Activated CD8-positive, alpha-beta memory T cell treated with anti-CD3 and anti-CD28 coated beads for 24 hours (primary cell): ENCODE measurements around the gene NUP93.
A peak's percentile ranks its signal among the peaks of the same experiment; 100 is the strongest.

Experiments
- DNase-seq: peaks from one replicate; pipeline ENCODE4 v3.0.0-alpha.2; 2020

Gene NUP93

DNA sequence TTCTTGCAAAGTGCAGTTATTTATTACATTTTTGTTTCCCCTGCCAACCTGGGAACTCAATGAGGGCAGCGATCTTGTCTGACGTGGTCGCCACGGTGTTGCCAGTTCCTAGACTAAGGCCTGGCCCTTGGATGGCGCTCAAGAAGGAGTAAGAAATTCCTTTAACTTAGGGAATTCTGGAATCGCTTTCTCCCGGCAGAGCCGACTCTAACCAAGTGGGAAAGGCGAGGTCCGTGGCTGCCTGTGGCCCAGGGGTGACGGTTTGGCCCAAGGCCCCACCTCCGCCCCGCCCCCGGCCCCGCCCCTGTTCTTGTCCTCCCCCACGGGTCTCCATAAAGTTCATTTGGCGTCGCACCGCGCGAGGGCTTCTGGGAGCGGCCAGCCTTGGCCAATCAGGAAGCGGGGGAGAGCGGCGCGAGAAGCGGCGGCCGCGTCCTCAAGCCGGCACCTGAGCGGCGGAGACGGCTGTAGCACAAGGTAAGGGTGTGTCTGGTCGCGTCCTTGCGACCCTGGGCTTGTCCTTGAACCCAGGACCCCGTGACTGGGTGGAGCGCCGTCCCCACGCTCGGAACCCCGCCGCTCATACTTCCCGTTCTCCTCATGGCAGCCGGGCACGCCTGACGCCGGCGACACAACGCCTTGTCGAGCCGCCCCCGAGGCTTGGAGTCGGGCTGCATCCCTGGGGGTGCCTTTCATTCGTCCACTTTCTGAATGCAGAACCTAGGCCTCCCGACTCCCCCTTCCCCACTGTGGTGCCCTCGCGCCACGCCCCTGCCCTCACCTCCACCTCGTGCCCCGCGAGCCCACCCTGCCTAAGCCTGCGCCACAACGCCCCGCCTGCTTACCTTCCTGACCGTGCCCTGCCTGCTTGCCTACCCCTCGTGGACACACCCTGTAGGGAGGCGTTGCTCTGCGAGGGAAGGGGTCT is at the start of gene NUP93:
TSS of gene NUP93 (plus strand) at position 395 of the 928 bp plus-strand sequence. CDS start 18,119 bp downstream, outside the sequence.
- peak; percentile 92 for DNase-seq

DNA sequence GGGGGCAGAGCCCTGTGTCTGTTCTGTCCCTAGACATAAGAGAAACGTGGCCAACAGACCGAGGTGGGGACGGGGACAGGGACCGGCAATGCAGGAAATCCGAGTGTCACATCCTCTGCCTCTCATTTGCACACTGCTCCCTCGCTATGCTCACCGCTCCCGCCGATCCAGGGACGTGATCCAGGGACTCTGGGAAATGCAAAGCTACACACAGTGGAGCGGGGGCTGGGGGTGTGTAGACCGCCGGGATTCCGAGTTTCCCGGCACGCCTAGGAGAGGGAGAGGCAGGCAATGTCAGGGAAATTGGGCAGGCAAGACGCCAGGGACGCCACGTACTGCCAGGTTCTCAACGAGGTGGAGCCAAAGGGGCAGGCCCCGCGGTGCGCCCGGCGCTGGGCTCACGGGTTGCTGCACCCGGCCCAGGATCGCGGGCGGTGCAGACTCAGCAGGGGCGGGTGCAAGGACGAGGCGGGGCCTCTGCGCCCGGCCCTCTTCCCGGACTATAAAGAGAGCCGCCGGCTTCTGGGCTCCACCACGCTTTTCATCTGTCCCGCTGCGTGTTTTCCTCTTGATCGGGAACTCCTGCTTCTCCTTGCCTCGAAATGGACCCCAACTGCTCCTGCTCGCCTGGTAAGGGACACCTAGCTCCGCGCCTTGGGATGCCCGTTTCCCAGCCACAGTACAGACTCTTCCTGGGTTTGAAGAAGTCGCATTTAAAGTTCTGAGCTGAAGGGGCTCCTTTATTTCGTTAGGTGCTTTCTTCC is 47.8 kb upstream of the NUP93 start, which contains the start of gene MT1X:
TSS of gene MT1X (plus strand) at position 532 of the 764 bp plus-strand sequence. CDS start at position 603, 71 bp downstream.
- peak; percentile 95 for DNase-seq

DNA sequence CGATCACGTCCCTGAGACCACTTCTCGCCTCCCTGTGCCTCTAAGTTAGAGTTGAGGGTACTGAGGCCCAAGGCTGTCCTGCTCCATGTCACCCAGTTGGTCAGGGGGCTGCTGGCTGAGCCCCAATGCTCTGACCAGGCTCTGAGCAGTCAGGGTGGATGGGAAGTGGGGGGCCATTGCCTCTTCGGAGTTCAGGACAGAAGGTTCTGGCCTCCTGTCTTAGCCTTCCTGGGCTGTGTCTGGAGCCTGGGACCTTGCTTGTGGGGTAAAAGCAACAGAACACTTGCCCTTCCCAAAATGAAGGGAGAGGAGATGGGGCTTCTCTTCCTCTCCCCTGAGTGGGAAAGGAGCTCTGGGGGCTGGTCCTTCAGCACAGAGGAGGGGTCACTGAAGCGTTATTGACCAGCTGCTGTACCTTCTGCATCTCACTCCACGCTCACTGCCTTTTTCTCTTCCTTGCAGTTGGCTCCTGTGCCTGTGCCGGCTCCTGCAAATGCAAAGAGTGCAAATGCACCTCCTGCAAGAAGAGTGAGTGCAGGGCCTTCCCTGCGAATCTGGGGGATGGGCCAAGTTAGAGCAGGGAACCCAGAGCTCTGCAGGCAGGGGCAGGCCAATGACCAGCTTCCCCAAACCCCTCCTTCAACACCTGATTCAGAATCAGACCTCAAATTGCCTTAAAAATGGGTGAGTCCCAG is 47.1 kb upstream of the NUP93 start:
- peak; percentile 65 for DNase-seq

DNA sequence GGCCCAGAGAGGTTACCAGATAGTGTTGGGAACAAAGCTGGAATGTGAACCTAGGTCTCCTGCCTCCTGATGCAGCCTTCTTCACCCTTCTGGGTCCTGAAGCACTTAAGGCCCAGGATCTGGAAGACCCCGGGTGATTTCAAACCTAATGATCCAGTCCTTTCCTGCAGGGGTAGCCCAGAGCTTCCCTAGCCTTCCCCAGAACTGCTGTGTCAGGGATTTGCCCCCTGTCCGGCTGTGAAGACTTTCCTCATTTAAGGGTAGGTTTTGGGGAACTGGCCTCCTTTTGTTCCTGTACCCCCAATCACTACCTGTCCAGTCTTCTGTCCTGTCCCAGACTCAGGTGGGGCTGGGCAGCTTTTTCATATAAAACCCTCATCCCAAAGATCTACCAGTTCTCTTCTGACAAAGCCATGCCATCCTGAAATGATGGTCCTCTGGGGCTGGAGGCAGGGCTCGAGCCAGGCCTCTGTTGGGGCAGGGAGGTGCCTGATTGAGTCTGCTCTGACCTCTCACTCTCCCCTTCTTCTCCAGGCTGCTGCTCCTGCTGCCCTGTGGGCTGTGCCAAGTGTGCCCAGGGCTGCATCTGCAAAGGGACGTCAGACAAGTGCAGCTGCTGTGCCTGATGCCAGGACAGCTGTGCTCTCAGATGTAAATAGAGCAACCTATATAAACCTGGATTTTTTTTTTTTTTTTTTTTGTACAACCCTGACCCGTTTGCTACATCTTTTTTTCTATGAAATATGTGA is 46.3 kb upstream of the NUP93 start:
- DNase-seq: no peak

DNA sequence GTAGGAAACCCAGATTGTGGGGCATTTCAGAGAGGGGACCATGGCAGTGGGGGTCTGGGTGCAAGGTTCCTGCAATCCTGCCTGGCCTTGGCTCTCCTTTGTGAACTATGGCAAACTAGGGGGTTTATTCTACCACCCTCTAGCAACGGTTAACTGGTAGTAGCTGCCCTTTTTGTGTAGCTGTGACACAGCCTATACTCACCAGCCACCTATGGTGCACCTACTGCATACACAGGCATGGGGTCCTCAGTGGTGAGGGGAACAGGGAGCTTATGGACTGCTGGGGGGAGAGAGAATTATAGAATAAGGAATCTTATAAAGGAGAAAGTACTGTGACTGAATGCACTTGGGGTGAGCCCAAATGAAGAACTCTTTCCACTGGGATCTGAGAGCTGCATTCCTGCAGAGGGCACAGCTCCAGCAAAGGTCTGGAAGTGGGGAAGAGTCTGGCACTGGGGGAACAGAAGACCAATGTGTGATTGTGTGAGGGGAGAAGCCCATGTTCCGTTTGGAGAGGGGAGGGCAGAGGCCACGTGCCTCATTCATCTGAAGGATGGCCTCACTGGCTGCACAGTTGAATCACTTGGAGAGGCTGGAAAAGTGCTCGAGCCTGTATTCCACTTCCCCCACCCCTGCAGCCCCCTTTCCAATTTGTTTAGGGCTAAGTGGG is 45.5 kb upstream of the NUP93 start:
- DNase-seq: no peak

DNA sequence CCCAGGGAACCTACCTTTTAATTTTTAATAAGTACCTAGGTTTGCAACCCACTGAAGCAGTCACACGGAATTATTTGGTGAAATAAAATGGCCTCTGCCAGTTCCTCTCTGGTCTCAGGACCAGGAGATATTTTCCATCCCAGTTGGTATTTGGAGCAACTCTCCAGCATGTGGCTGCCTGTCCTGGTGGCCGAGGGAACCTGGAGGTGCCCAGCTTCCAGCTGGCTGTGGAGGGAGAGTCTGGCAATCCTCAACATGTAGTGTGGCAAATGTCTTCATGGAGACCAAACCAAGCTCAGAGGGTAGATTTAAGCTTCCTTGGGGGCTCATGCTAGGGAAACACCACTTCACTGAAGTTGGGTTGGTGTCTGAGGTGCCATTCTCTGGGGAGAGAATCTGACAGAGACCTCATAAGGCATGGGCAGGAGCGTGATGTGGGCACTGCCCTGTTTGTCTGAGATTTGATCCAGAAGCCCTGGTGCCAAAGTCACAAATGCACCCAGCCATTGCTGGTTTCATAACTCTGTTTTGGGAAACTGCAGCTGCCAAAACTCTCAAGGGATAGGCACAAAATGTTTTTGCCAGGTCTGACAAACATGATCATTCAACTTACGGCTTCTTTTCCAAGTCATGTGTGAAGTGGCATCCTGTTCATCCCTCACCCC is 44.9 kb upstream of the NUP93 start:
- no peak for DNase-seq

DNA sequence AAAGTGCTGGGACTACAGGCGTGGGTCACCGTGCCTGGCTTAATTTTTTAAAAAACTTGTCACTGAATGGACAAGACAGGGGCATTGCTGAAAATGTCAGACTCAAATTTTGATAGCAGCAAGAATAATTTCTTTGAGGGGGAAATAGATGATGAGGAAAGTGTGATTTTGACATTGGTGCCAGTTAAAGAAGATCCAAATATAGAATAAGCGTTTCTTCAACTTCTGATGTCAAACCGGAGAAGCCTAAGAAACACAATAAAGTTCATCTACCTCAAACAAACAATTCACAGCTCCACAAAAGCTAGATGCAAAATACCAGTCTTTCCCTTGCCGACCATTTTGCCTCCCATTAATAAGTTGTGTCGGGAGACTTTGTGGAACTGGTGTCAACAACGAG is 43.2 kb upstream of the NUP93 start:
- no peak for DNase-seq

DNA sequence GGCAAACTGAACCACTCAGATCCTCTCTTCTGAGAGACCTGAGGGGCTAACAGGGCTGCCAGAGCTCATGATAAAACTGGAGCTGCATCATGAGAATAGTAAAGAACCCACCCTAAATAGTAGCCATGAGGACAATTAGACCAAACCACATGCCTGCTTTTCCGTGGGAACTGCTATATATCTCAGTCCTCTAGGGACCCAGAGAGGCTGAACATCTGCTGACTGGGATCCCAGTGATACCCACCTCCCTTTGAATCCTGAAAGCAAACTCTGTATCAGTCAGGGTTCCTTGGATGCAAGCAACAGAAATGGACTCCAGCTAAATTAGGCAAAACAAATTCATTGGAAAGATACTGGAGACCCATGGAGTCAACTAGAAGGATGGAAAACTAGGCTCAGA is 41.2 kb upstream of the NUP93 start:
- DNase-seq: no peak

DNA sequence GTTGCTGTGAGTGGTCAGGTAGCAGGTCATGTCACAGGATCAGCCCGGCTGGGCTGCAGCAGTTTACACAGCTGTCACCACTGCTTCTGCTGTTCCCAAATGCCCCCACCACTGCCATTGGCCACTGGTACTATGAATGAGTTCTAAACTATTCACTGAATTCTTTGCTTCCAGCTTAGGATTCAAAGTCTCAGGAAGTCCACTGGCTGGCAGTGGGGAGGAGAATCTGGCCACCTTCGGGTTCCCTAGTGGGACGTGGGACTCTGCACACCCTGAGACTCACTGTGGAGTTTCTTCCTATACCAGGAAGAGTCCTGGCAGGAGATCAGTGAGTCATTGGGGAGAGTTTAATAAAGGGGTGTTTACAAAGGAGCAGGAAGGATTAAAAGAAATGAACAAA is 40.8 kb upstream of the NUP93 start:
- DNase-seq: no peak

DNA sequence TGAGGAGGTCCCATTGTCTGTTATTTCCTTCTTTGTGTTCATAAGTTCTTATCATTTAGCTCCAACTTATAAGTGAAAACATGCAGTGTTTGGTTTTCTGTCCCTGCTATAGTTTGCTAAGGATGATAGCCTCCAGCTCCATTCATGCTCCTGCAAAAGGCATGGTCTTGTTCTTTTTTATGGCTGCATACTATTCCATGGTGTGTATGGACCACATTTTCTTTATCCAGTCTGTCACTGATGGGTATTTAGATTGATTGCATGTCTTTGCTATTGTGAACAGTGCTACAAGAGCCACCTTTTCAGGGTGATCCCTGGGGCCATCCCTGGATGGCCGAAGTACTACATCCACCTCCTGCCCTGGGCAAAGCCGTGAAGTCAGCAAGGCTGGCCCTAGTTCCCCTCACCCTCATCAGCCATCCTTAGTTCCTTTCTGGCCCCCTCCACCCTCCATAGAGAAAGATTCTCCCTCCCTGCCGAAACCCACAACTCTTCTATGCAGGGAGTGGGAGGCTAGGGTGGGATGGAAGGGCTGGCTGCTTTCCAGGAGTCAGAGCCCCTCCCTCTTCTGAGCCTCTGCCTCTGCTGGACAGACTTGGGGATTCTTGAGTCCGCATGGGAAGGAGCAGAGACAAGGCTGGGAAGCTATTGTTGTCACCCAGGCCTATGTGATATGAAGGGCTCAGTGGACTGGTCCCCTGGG is 39.4 kb upstream of the NUP93 start:
- DNase-seq: no peak

DNA sequence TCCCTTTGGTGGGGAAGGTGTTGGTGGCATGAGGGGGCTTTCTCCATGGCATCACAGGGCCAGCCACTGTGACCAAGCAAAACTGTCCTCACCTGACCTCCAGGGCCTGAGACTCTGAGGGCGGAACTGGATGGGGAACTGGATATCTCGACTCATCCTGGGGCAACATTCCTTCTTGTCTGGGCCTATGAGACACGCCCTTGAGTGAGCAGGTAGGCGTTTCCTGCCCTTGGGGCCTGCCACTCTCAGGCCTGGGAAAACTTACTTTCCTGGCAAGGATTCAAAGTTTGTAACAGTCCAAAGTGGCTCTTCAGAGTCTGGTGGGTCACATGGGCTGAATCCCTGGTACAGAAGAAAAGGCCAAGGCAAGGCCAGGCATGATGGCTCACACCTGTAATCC is 38.0 kb upstream of the NUP93 start:
- no peak for DNase-seq

DNA sequence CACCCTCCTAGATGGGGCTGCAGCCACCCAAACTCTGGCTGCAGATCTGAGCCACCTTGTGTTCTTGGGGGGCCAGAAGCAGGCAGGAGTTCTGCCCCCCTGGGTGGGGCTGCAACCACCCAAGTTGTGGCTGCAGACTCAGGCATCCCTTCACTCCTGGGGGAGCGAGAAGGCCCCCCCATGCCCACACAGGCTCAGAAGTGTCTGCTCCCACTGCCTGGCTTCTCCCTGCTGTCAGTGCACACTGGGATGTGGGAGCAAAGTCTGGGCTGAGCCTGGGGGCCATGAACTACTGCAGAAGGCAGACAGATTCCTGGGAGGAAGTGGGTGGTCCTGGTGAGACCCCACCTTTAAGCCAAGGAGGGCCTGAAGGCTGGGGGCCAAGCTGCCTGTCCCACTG is 34.7 kb upstream of the NUP93 start:
- DNase-seq: no peak

DNA sequence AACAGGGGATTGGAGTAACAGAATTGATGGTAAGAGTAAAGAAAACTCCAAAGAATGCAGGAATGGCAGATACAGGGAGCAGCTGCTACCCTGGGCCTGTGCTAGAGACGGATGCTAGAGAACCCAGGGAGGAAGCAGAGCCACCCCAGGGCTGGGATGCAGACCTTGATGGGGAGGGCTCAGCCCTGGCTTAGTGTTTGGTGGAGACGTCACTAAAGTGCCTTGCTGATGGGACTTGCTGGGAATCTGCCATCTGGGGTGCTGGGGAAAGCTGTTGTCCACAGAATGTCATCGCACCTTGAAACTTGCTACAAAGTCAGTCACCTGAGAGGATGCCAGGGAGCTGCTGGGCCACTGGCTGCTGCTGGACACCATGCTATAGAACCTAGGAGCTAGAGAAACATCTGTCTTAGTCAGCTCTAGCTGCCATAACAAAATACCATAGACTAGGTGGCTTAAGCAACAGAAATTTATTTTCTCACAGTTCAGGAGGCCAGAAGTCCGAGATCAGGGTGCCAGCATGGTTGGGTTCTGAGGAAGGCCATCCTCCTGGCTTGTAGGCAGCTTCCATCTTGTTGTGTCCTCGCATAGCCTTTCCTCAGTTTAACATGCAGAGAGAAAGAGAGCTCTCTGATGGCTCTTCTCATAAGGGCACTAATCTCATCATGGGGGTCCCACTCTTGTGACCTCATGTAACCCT is 32.3 kb upstream of the NUP93 start:
- DNase-seq: peak; percentile 24

DNA sequence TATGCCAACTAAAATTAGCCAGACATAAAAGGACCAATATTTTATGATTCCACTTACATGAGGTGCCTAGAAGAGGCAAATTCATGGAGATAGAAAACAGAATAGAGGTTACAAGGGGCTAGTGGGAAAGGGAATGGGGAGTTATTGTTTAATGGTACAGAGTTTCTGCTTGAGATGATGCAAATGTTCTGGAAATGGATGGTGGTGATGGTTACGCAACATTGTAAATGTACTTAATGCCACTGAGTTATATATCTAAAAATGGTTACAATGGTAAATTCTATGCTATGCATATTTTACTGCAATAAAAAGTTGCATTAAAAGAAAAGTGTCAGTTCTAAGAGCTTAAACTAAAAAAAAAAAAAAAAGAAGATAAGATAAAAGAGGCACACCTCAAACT is 29.7 kb upstream of the NUP93 start:
- DNase-seq: no peak

DNA sequence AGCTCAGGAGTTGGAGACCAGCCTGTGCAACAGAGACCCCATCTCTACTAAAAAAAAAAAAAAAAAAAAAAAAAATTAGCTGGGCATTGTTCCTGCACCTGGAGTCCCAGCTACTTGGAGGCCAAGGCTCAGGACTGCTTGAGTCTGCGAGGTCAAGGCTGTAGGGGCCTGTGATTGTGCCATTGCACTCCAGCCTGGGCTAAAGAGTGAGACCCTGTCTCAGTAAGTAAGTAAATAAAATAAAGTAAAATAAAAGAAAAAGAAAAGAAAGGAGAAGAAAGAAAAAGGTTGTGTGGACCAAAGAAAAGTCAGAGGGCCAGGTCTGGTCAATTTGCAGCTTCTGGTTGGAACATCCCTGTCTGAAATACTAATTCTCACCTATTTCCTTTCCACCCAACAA is 29.3 kb upstream of the NUP93 start:
- DNase-seq: no peak

DNA sequence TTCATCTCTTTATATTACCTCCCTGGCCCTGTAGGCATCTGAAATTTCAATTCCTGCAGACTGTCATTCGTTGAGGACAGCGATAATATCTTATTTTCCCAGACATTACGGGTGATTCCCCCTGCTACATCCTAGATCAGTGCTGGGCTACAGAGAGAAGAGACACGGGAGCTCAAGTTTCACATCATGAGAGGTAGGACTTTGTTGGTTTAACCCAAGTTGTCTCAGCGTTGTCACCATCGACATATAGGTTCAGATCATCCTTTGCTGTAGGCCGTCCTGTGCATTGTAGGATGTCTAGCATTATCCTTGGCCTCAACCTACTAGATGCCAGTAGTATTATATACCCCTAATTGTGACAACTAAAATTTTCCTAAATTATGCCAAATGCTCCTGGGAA is 28.4 kb upstream of the NUP93 start:
- DNase-seq: no peak

DNA sequence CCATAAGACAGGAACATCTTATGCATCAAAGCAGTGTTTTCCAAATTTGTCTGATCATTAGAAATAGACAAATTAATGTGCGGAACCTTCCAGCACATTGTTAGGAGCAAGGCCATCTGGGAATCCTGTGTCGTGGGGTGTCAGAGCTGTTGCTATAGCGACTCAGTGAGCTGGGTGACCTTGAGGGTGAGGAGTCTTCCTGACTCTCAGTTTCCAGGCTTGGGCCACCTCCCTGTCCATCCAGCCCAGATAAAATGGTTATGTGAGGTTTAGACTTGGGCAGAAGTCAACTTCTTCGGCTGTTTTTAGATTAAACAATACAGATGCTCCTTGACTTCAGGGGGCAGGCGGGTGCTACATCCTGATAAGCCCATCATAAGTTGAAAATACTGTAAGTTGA is 27.1 kb upstream of the NUP93 start:
- no peak for DNase-seq

DNA sequence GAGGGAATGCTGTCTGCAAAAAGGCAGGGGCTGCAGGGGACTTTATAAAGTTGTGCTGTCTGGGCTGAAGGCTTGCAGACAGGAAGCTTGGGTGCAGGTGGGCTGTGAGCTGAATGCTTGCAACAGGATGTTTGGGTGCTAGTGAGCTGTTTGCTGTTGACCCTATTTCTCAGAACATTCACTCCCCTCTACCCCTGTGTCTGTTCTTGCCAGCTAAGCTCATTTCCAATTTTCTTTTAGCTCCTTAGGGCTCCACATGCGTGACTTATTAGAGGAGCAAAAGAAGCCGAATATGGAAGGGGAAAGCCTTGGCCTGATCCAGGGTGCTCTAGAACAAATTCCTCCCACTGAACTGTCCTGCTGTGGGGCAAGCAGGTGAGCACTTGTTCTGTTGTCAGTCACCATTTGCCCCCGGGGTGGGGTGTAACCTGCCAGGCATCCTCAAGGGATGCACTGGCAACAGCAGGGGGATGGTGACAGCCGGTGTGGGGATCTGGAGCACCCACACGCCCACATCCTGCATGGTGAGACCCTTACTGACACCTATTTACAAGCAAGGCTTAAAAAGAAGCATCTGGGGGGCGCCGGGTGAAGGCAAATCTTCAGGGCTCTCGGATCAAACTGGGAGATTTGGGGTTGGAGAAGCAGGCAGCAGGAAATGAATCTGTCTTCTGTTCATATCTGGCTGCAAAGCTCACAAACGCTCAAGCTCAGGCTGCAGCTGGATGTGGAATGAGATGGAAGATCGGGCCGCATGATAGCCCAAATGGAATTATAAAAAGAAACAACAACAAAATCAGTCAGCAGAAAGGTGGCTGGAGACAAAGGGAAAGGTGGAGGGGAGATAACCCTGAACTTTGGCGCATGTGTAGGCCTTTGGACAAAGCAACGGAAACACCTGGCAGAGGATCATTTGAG is 21.1 kb upstream of the NUP93 start:
- DNase-seq: peak; percentile 77

DNA sequence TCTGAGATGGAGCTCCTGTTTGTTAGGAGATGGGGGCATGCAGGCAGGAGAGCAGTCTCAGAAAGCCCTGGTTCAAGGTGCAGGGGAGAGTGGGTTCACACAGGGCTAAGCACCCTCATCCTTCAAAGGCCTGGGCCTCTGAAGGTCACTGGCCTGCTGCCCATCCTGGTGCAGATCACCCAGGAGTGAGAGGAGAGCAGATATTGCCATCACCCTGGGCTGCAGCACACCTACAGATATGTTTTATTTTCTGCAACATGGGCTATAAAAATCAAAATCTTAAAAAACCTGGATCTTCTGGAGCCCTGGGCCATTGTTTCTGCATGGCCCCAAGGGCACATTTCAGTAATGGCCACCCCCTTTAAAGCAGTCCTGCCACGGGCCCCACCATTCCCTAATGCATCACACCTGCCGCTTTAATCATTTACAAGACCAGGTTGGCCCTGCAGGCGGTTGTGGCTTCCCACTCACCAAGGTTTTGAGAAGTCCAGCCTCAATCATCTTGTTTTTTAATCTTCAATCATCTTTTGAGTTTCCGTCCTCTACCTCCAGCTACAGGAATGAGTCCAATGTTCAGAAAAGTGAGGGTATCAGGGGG is 20.4 kb upstream of the NUP93 start:
- DNase-seq: no peak
